T-helper 2 cell treated with Interferon-gamma antibody and Interleukin-4, amounts not matched to agents 5 μg/mL and 100 μg/mL, for 36 hours (primary cell): ENCODE data around the gene ARMH4.

ENCODE experiments used
- DNase-seq: peaks from one replicate; pipeline ENCODE4 v3.0.0; 2021; ENCODE audit warnings: low spot score
- H3K27ac Mint-ChIP-seq: one replicate; pipeline ENCODE4 v1.8.0; 2021; ENCODE audit warnings: mild to moderate bottlenecking, mixed read lengths
- H3K27me3 Mint-ChIP-seq: one replicate; pipeline ENCODE4 v1.8.0; 2021; ENCODE audit warnings: low read depth, mixed read lengths
- H3K36me3 Mint-ChIP-seq: one replicate; pipeline ENCODE4 v1.8.0; 2021; ENCODE audit warnings: low read depth, mixed read lengths
- H3K4me1 Mint-ChIP-seq: one replicate; pipeline ENCODE4 v1.8.0; 2021; ENCODE audit warnings: low read depth, mixed read lengths
- H3K4me3 Mint-ChIP-seq: one replicate; pipeline ENCODE4 v1.8.0; 2022; ENCODE audit warnings: mild to moderate bottlenecking, moderate library complexity, mixed read lengths
- H3K9me3 Mint-ChIP-seq: one replicate; pipeline ENCODE4 v1.8.0; 2021; ENCODE audit warnings: mixed read lengths

The ARMH4 gene

GRCh38 chr14:58100735-58101368 lies 51.2 kb downstream of the ARMH4 start:
- Mint-ChIP-seq H3K4me3 (no peak overlapping the region), H3K9me3 (no peaks in the 10 kb centered on the region), H3K27ac (no peak overlapping the region), H3K27me3 (peaks cover 10% of the 10 kb centered on the region), H3K4me1 (no peaks in the 10 kb centered on the region), H3K36me3 (no peaks in the 10 kb centered on the region)
- no peak for DNase-seq

DNA sequence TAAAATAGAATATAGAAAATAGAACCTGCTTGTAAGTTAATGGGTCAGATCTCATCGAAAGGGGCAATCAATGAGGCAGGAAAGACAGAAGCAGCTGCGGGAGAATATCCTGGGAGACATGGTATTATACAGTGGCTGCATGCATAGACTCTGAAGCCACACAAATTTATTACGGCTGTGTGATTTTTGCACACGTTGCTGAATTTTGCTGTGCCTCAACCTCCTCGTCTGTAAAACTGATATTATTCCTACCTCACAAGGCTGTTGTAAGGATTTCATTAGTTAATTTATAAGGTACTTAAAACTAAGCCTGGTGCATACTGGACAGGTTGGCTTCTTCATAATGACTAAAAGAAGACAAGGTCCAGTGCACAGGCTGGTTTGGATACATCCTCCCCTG lies 52.3 kb downstream of the ARMH4 start:
- H3K36me3 Mint-ChIP-seq = no peaks in the 10 kb centered on the region
- DNase-seq = no peak
- H3K9me3 Mint-ChIP-seq = no peaks in the 10 kb centered on the region
- no peak overlapping the region for H3K4me3 Mint-ChIP-seq
- H3K27ac Mint-ChIP-seq = no peak overlapping the region
- H3K4me1 Mint-ChIP-seq = no peaks in the 10 kb centered on the region
- peaks cover 5% of the 10 kb centered on the region for H3K27me3 Mint-ChIP-seq

GRCh38 chr14:58098507-58098906 lies 53.5 kb downstream of the ARMH4 start:
- H3K36me3 Mint-ChIP-seq = no peaks in the 10 kb centered on the region
- no peak for DNase-seq
- H3K4me3 Mint-ChIP-seq = no peak overlapping the region
- no peak overlapping the region for H3K27ac Mint-ChIP-seq
- no peaks in the 10 kb centered on the region for H3K9me3 Mint-ChIP-seq
- peaks cover 4% of the 10 kb centered on the region for H3K27me3 Mint-ChIP-seq
- no peaks in the 10 kb centered on the region for H3K4me1 Mint-ChIP-seq

GRCh38 chr14:58096731-58097130 lies 55.3 kb downstream of the ARMH4 start:
- no peaks in the 10 kb centered on the region for H3K36me3 Mint-ChIP-seq
- H3K27ac Mint-ChIP-seq = no peak overlapping the region

GRCh38 chr14:58091883-58092630 lies 60.0 kb downstream of the ARMH4 start:
- H3K27ac Mint-ChIP-seq = no peak overlapping the region
- H3K27me3 Mint-ChIP-seq = peaks cover 21% of the 10 kb centered on the region
- H3K4me3 Mint-ChIP-seq = no peak overlapping the region
- H3K9me3 Mint-ChIP-seq = no peaks in the 10 kb centered on the region
- no peaks in the 10 kb centered on the region for H3K4me1 Mint-ChIP-seq
- no peak for DNase-seq
- H3K36me3 Mint-ChIP-seq = no peaks in the 10 kb centered on the region

More at GRCh38 chr14:58096731-58097130, 55.3 kb downstream of the ARMH4 start:
- H3K4me1 Mint-ChIP-seq = no peaks in the 10 kb centered on the region
- DNase-seq = no peak
- peaks cover 8% of the 10 kb centered on the region for H3K27me3 Mint-ChIP-seq
- no peaks in the 10 kb centered on the region for H3K9me3 Mint-ChIP-seq
- H3K4me3 Mint-ChIP-seq = no peak overlapping the region

DNA sequence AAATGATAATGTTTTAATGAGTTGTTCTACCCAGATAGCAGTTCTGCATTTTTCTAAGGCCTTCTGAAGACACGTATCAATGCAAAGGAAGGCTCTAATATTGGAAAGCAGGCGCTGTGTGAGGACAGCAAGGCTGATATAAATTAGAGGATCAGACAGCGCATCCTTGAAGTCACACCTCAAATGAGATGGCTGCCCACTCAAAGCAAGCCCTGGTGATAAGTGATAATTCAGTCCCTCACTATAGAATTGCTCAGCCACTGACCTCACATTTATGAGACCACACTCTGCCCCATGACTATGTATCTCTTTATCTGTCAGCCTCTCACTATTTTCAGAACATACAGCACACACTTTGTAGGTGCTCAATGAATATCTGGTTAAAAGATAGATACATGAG lies 62.4 kb downstream of the ARMH4 start:
- DNase-seq = no peak
- H3K4me1 Mint-ChIP-seq = no peaks in the 10 kb centered on the region
- H3K9me3 Mint-ChIP-seq = no peaks in the 10 kb centered on the region
- H3K27ac Mint-ChIP-seq = no peak overlapping the region
- H3K4me3 Mint-ChIP-seq = no peak overlapping the region
- no peaks in the 10 kb centered on the region for H3K36me3 Mint-ChIP-seq
- H3K27me3 Mint-ChIP-seq = peaks cover 25% of the 10 kb centered on the region

GRCh38 chr14:58088961-58089360 lies 63.1 kb downstream of the ARMH4 start:
- H3K36me3 Mint-ChIP-seq = no peaks in the 10 kb centered on the region
- no peaks in the 10 kb centered on the region for H3K9me3 Mint-ChIP-seq
- no peak overlapping the region for H3K27ac Mint-ChIP-seq
- H3K4me3 Mint-ChIP-seq = no peak overlapping the region
- H3K27me3 Mint-ChIP-seq = peaks cover 30% of the 10 kb centered on the region
- no peaks in the 10 kb centered on the region for H3K4me1 Mint-ChIP-seq
- no peak for DNase-seq

DNA sequence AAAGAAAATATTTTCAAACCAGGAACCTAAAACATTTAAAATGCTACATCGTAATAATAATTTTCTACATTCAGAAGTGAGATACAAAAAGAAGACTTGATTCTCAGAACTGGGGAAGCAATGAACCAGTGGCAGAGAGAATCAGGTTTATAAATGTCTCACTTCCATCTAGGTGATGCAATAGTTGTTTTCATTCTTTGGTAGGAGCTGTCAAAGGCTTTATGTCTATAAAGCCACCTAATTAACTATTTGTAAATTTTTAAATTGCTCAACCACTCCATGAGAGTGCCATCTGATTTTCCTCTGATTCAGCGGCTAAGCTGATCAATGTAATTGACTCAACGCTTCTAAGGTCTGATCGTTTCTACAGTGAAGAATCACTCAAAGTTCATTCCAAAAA lies 66.1 kb downstream of the ARMH4 start:
- Mint-ChIP-seq H3K36me3 (no peaks in the 10 kb centered on the region), H3K4me1 (no peaks in the 10 kb centered on the region), H3K27me3 (peaks cover 27% of the 10 kb centered on the region), H3K4me3 (no peak overlapping the region), H3K9me3 (no peaks in the 10 kb centered on the region), H3K27ac (no peak overlapping the region)
- no peak for DNase-seq

GRCh38 chr14:58082491-58083098 lies 69.4 kb downstream of the ARMH4 start:
- no peak overlapping the region for H3K4me3 Mint-ChIP-seq
- no peaks in the 10 kb centered on the region for H3K9me3 Mint-ChIP-seq
- no peak for DNase-seq
- H3K27me3 Mint-ChIP-seq = peaks cover 15% of the 10 kb centered on the region
- H3K36me3 Mint-ChIP-seq = no peaks in the 10 kb centered on the region
- no peak overlapping the region for H3K27ac Mint-ChIP-seq
- no peaks in the 10 kb centered on the region for H3K4me1 Mint-ChIP-seq

GRCh38 chr14:58082011-58082410 lies 70.0 kb downstream of the ARMH4 start:
- no peaks in the 10 kb centered on the region for H3K4me1 Mint-ChIP-seq
- H3K4me3 Mint-ChIP-seq = no peak overlapping the region
- DNase-seq = no peak
- H3K9me3 Mint-ChIP-seq = no peaks in the 10 kb centered on the region
- H3K27ac Mint-ChIP-seq = no peak overlapping the region
- no peaks in the 10 kb centered on the region for H3K36me3 Mint-ChIP-seq
- peaks cover 15% of the 10 kb centered on the region for H3K27me3 Mint-ChIP-seq

- no peak overlapping the region for H3K27ac Mint-ChIP-seq
- no peak overlapping the region for H3K4me3 Mint-ChIP-seq
- peaks cover 4% of the 10 kb centered on the region for H3K27me3 Mint-ChIP-seq
- DNase-seq = no peak
- H3K4me1 Mint-ChIP-seq = no peaks in the 10 kb centered on the region
- no peaks in the 10 kb centered on the region for H3K36me3 Mint-ChIP-seq
- H3K9me3 Mint-ChIP-seq = no peaks in the 10 kb centered on the region
These were observed 73.5 kb downstream of the ARMH4 start for GRCh38 chr14:58078471-58078870.

GRCh38 chr14:58078068-58078467 lies 73.9 kb downstream of the ARMH4 start:
- H3K27me3 Mint-ChIP-seq = peaks cover 7% of the 10 kb centered on the region
- H3K36me3 Mint-ChIP-seq = no peaks in the 10 kb centered on the region
- H3K4me3 Mint-ChIP-seq = no peak overlapping the region
- H3K27ac Mint-ChIP-seq = no peak overlapping the region
- DNase-seq = no peak
- no peaks in the 10 kb centered on the region for H3K9me3 Mint-ChIP-seq
- no peaks in the 10 kb centered on the region for H3K4me1 Mint-ChIP-seq

GRCh38 chr14:58077621-58078020 lies 74.4 kb downstream of the ARMH4 start:
- Mint-ChIP-seq H3K27me3 (peaks cover 7% of the 10 kb centered on the region), H3K9me3 (no peaks in the 10 kb centered on the region)
- DNase-seq = no peak

DNA sequence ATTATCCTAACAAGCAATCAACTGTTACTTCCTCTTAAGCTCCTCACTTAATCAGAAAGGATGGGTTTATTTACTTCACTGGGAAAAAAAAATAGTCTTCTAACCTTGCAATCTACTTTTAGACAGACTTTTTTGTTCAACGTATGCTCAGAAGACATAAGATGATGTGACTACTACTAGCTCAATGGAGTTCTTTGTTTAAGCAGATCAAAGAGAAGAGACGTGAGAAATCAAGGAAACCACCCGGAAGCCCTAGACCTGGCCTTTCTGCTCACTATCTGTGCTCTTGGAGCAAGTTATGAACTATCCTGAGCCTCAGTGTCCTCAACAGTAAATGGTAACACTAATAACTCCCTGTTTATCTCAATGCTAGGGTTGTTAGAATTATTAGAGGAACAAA lies 78.5 kb downstream of the ARMH4 start:
- Mint-ChIP-seq H3K36me3 (no peaks in the 10 kb centered on the region), H3K27me3 (peaks cover 10% of the 10 kb centered on the region), H3K27ac (no peak overlapping the region), H3K9me3 (no peaks in the 10 kb centered on the region), H3K4me3 (no peak overlapping the region), H3K4me1 (no peaks in the 10 kb centered on the region)
- no peak for DNase-seq

More at GRCh38 chr14:58077621-58078020, 74.4 kb downstream of the ARMH4 start:
- Mint-ChIP-seq H3K27ac (no peak overlapping the region), H3K36me3 (no peaks in the 10 kb centered on the region), H3K4me1 (no peaks in the 10 kb centered on the region), H3K4me3 (no peak overlapping the region)
